SJSA1 (cell line): ENCODE measurements around the gene C3orf80. TPM values are rescaled to one million over a fixed set of nuclear protein-coding genes. Genes with fewer than 3 reads are reported as not detected.
"Not testable (repeated sequence)": the region's sequence is repeated elsewhere in the genome, so short reads cannot be mapped to it uniquely, and the experiment has no call there.

ENCODE experiments used
- DNase-seq, 2 experiments: peaks; one replicate each; pipeline ENCODE4 v3.0.0-alpha.2; 2015 to 2020; ENCODE audit warnings: low spot score in 2 of 2, low read depth in 1 of 2
- H3K27ac ChIP-seq: fragments of 250-450 bp; sonication (Bioruptor Pico); 2 replicates; pipeline ENCODE4 v1.5.1; 2020; ENCODE audit warnings: mild to moderate bottlenecking, moderate library complexity
- H3K27me3 ChIP-seq: fragments of 250-450 bp; sonication (Bioruptor Pico); replicated peaks from 2 replicates; pipeline ENCODE4 v1.5.1; 2020; ENCODE audit warnings: mild to moderate bottlenecking, moderate library complexity
- H3K36me3 ChIP-seq: fragments of 250-450 bp; sonication (Bioruptor Pico); 2 replicates; pipeline ENCODE4 v1.5.1; 2020; ENCODE audit warnings: mild to moderate bottlenecking
- H3K4me1 ChIP-seq: fragments of 250-450 bp; sonication (Bioruptor Pico); replicated peaks from 2 replicates; pipeline ENCODE4 v1.6.1; 2021; ENCODE audit warnings: mild to moderate bottlenecking
- H3K4me3 ChIP-seq: fragments of 250-450 bp; sonication (Bioruptor Pico); 2 replicates; pipeline ENCODE4 v1.5.1; 2020; ENCODE audit warnings: mild to moderate bottlenecking
- H3K9me3 ChIP-seq: fragments of 250-450 bp; sonication (Bioruptor Pico); replicated peaks from 2 replicates; pipeline ENCODE4 v1.5.1; 2020; ENCODE audit warnings: mild to moderate bottlenecking
- total RNA-seq: library from RNA; depleted of rRNA; stranded (reverse); fragments of >200 nt; shearing (Covaris generic); gene quantifications from 2 replicates; pipeline ENCODE4 v1.2.3, GENCODE V29; 2014; rRNA removed

Gene C3orf80
- total RNA-seq: not detected in 2 replicates

GRCh38 chr3:160225176-160226025 lies at the start of gene C3orf80:
C3orf80 (plus strand) TSS chr3:160225422; CDS start chr3:160225636, 214 bp downstream.
- Histone ChIP-seq H3K4me1 (peaks cover 17% of the 10 kb centered on the region), H3K27ac (no peak within 1 kb of the TSS), H3K4me3 (peak within 1 kb of the TSS; percentile 46), H3K36me3 (0 out of 2 replicates have a peak, but pooled peaks cover 4% of the 10 kb centered on the region), H3K9me3 (0 out of 2 replicates have a peak, but pooled peaks cover 6% of the 10 kb centered on the region), H3K27me3 (peaks cover 60% of the 10 kb centered on the region)
- peak; percentile 48 to 50 for DNase-seq

GRCh38 chr3:160176923-160177322 lies 48.3 kb upstream of the C3orf80 start:
- Histone ChIP-seq H3K4me1 (no peaks in the 10 kb centered on the region), H3K9me3 (no peaks in the 10 kb centered on the region), H3K36me3 (no peaks in the 10 kb centered on the region), H3K27ac (no peak overlapping the region), H3K4me3 (no peak overlapping the region), H3K27me3 (no peaks in the 10 kb centered on the region)
- no peak for DNase-seq

GRCh38 chr3:160178661-160179060 lies 46.6 kb upstream of the C3orf80 start:
- H3K27me3 ChIP-seq, H3K4me3 ChIP-seq, H3K36me3 ChIP-seq, DNase-seq, H3K27ac ChIP-seq, H3K9me3 ChIP-seq, H3K4me1 ChIP-seq: not testable (repeated sequence)

GRCh38 chr3:160179403-160179802 lies 45.8 kb upstream of the C3orf80 start:
- not testable (repeated sequence) for H3K36me3 ChIP-seq, DNase-seq, H3K27ac ChIP-seq

GRCh38 chr3:160179906-160180305 lies 45.3 kb upstream of the C3orf80 start:
- no peaks in the 10 kb centered on the region for H3K36me3 ChIP-seq
- no peaks in the 10 kb centered on the region for H3K9me3 ChIP-seq
- H3K27ac ChIP-seq: no peak overlapping the region
- no peaks in the 10 kb centered on the region for H3K27me3 ChIP-seq
- no peak overlapping the region for H3K4me3 ChIP-seq
- DNase-seq: no peak
- H3K4me1 ChIP-seq: no peaks in the 10 kb centered on the region

More at GRCh38 chr3:160179403-160179802, 45.8 kb upstream of the C3orf80 start:
- not testable (repeated sequence) for H3K9me3 ChIP-seq, H3K27me3 ChIP-seq, H3K4me3 ChIP-seq, H3K4me1 ChIP-seq

GRCh38 chr3:160180581-160181216 lies 44.5 kb upstream of the C3orf80 start:
- H3K36me3 ChIP-seq: no peaks in the 10 kb centered on the region
- H3K9me3 ChIP-seq: no peaks in the 10 kb centered on the region
- H3K27ac ChIP-seq: no peak overlapping the region
- no peak overlapping the region for H3K4me3 ChIP-seq
- no peaks in the 10 kb centered on the region for H3K27me3 ChIP-seq
- no peaks in the 10 kb centered on the region for H3K4me1 ChIP-seq
- no peak for DNase-seq

GRCh38 chr3:160183345-160184076 lies 41.7 kb upstream of the C3orf80 start:
- H3K4me3 ChIP-seq: no peak overlapping the region
- no peaks in the 10 kb centered on the region for H3K36me3 ChIP-seq
- DNase-seq: no peak
- H3K4me1 ChIP-seq: no peaks in the 10 kb centered on the region
- no peaks in the 10 kb centered on the region for H3K9me3 ChIP-seq
- H3K27ac ChIP-seq: no peak overlapping the region
- no peaks in the 10 kb centered on the region for H3K27me3 ChIP-seq

GRCh38 chr3:160184655-160185054 lies 40.6 kb upstream of the C3orf80 start:
- no peaks in the 10 kb centered on the region for H3K27me3 ChIP-seq
- no peak overlapping the region for H3K4me3 ChIP-seq
- H3K27ac ChIP-seq: no peak overlapping the region
- no peaks in the 10 kb centered on the region for H3K9me3 ChIP-seq
- DNase-seq: no peak
- no peaks in the 10 kb centered on the region for H3K36me3 ChIP-seq
- no peaks in the 10 kb centered on the region for H3K4me1 ChIP-seq

GRCh38 chr3:160185751-160186150 lies 39.5 kb upstream of the C3orf80 start:
- Histone ChIP-seq H3K36me3 (no peaks in the 10 kb centered on the region), H3K9me3 (no peaks in the 10 kb centered on the region), H3K27ac (no peak overlapping the region), H3K27me3 (no peaks in the 10 kb centered on the region), H3K4me3 (no peak overlapping the region), H3K4me1 (no peaks in the 10 kb centered on the region)
- DNase-seq: no peak

GRCh38 chr3:160187288-160187687 lies 37.9 kb upstream of the C3orf80 start:
- H3K4me1 ChIP-seq: no peaks in the 10 kb centered on the region
- no peak for DNase-seq
- H3K36me3 ChIP-seq: no peaks in the 10 kb centered on the region
- H3K27me3 ChIP-seq: no peaks in the 10 kb centered on the region
- H3K27ac ChIP-seq: no peak overlapping the region
- no peaks in the 10 kb centered on the region for H3K9me3 ChIP-seq
- H3K4me3 ChIP-seq: no peak overlapping the region

- no peak for DNase-seq
- H3K36me3 ChIP-seq: no peaks in the 10 kb centered on the region
- H3K4me1 ChIP-seq: no peaks in the 10 kb centered on the region
- H3K27me3 ChIP-seq: no peaks in the 10 kb centered on the region
- no peak overlapping the region for H3K4me3 ChIP-seq
- H3K27ac ChIP-seq: no peak overlapping the region
- no peaks in the 10 kb centered on the region for H3K9me3 ChIP-seq
These were observed 32.8 kb upstream of the C3orf80 start for GRCh38 chr3:160192310-160193029.

- H3K36me3 ChIP-seq: no peaks in the 10 kb centered on the region
- H3K4me1 ChIP-seq: no peaks in the 10 kb centered on the region
- H3K4me3 ChIP-seq: no peak overlapping the region
- no peak overlapping the region for H3K27ac ChIP-seq
- H3K27me3 ChIP-seq: no peaks in the 10 kb centered on the region
- no peaks in the 10 kb centered on the region for H3K9me3 ChIP-seq
- DNase-seq: no peak
These were observed 31.5 kb upstream of the C3orf80 start for GRCh38 chr3:160193644-160194192.

- no peak for DNase-seq
- H3K9me3 ChIP-seq: no peaks in the 10 kb centered on the region
- no peaks in the 10 kb centered on the region for H3K27me3 ChIP-seq
- no peak overlapping the region for H3K27ac ChIP-seq
- no peaks in the 10 kb centered on the region for H3K36me3 ChIP-seq
- H3K4me3 ChIP-seq: no peak overlapping the region
- H3K4me1 ChIP-seq: no peaks in the 10 kb centered on the region
These were observed 30.8 kb upstream of the C3orf80 start for GRCh38 chr3:160194438-160194837.
